GM10847 (cell line): Measurements from ENCODE around the gene DYRK3.

ENCODE experiments used
- POLR2A ChIP-seq: IDR thresholded peaks from 2 replicates; pipeline ENCODE4 v1.6.1; 2011; ENCODE audit not compliant: insufficient read length; ENCODE audit errors: extremely low read depth

The DYRK3 gene

DNA sequence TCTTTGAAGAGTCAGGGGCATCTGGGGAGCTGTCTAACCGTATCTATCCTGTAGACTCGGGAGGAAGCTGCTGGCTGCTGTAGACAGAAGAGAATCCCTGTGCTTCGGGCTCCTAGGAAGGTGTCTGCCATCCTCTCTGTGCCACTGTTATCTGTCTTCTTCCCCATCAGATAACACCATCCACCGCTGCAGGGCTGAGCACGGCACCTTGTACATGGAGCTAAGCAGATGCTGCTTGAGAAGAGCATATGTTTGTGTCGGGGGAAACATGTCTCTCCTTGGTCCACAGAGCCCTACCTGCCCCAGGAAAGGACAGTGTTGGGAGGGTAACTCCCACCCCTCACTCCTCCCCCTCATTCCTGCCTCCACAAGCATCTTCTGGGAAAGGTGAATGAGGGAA, 48.0 kb downstream of the DYRK3 start:
- no peak for TF ChIP-seq POLR2A

DNA sequence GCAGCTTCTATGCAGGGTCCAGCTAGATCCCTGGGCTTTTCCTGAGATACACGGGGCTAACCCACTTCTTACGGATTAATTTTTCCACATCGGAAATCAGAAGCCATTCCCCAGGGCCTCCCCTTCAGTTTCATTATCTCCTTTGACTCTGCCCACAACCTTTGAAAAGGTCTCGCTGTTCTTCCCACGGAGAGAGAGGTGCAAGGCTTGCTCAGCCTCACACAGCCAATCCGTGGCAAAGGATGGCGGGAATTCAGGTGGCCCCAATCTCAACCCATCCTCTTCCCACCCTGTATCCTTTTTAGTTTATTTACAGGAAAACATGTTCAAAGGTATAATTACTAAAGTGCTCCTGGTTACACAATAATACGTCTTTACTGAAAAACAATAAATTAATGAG, 48.7 kb downstream of the DYRK3 start:
- no peak for TF ChIP-seq POLR2A

DNA sequence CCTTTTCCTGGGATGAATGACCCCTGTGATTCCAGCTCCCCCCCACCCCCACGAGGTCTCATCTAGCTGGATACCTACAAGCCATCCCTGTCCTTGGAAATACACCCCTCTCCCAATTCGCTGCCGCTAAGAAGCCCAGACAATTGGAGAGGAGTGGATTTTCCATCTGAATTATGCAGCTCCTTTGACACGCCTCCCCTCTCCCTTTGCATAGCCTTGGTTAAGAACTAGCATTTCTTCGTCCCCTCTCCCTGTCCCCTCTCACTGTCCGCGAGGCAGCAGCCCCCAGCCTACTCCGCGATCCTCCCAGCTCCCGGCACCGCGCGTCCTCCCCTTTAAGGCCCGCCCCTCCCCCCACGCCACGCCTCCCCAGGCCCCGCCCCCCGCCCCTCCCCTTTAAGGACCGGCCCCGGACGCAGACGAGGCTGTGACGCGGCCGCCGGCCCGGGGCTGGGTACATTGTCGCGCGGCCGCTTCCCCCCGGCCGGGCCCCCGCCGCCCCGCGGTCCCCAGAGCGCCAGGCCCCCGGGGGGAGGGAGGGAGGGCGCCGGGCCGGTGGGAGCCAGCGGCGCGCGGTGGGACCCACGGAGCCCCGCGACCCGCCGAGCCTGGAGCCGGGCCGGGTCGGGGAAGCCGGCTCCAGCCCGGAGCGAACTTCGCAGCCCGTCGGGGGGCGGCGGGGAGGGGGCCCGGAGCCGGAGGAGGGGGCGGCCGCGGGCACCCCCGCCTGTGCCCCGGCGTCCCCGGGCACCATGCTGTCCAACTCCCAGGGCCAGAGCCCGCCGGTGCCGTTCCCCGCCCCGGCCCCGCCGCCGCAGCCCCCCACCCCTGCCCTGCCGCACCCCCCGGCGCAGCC, 49.4 kb downstream of the DYRK3 start, which contains the start of gene MAPKAPK2:
TSS of gene MAPKAPK2 (plus strand) at position 428 of the 856 bp plus-strand sequence. CDS start at position 753, 325 bp downstream.
- no peak for TF ChIP-seq POLR2A

DNA sequence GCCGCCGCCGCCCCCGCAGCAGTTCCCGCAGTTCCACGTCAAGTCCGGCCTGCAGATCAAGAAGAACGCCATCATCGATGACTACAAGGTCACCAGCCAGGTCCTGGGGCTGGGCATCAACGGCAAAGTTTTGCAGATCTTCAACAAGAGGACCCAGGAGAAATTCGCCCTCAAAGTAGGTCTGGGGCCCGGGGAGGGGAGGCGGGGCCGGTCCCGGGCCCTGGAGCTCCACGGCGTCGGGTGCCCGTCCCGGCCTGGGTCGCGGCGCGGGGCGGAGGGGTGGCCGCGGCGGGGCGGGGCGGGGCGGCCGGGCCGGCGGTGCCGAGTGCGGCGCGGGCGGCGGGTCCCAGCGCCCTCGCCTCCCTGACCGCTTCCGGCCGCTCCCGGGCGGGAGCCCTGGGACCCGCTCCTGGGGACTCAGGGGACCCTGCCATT, 50.0 kb downstream of the DYRK3 start:
- TF ChIP-seq POLR2A: no peak

DNA sequence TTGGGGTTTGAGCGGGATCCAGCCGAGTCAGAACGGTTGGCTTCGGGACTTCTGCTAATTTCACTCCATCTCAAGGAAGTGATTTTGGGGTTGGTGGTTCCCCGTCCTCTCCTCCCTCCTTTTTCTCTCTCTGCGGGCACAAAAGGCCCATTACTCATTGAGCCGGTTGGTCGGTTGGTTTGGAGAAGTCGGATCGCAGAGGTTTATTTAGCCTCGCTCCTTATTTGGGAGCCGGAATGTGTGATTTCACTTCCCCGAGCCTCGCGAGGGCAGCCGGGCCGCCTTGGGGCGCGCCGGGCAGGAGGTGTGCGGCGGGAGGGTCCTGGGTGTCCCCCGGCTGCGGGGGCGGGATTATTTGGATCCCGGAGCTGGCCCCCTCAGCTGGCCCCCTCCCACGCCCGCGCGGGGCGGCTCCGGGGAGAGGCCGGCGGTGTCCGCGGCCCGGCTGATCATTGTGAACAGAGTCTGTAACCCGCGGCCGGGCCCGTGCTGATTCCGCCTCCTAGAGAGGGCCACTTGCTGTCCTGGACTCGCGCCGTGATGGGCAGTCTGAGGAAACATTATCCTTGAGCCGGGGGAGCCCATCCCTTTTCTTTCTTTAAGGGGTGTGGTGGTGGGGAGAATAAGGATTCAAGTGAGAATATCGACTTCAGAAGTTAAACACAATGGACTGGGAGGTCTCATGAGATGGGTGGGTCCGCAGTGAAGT, 50.6 kb downstream of the DYRK3 start:
- no peak for TF ChIP-seq POLR2A

DNA sequence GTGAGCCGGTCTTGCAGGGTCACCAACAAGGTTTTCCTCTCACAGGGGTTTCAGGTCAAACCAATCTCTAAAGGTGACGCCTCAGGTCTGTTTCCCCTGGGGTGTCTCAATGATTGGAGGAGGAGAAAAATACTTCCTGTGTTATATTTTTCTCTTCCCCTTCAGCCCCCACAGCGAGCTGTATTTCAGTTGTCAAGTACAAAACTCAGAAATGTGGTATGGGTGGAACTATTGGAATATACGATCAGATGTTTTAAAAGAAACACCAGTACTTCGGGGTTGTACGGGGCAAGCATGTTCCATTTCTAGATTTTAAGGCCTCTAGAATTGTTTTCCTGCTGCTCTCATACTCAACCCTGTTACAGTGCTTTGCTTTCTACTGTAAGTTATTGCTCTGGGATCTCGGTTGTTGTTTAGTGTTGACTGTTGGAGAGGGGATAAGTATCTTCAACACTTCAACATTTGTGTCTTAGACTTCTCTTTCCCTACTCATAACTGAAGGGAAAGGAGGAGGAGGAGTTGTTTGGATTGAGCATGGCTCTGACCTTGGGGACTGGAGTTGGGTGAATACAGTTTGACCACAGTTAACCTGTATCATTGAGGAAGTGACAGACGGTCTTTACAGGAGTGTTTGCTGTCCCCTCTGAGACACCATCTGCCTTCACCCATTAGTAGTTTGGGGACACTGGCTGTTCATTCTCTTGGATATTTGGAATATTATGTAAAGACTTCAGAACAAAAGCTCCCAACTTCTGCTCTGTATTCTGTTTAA, 51.3 kb downstream of the DYRK3 start:
- no peak for TF ChIP-seq POLR2A

DNA sequence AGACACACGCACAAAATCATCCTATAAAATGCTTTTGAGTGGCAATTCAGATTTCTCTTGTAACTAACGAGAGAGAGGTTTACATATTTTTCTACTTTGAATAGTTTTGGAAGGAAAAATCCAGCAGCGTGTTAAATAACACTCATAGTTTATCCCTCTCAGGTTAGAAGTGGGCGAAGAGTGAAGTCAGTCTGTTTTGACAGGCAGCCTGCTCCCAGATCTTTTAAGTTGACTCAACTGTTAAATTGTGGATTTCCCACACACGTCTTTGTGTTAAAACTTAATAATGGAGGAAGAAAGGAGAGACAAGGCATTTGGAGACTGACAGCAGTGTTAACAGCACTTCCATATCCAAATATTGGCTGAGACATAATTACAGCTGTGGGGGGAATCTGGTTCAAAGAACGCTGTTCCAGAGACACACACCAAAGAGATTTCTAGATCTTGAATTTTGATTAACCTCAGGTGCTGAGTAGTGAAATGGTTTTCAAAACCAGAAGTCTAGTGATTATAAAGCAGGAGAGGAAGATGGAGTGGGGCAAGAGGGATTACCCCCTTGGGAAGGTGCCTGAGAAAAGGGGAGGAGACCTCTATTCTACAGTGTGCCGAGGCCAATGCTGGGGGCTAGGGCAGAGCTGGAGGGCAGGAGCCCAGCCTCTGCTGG, 52.0 kb downstream of the DYRK3 start:
- no peak for TF ChIP-seq POLR2A

DNA sequence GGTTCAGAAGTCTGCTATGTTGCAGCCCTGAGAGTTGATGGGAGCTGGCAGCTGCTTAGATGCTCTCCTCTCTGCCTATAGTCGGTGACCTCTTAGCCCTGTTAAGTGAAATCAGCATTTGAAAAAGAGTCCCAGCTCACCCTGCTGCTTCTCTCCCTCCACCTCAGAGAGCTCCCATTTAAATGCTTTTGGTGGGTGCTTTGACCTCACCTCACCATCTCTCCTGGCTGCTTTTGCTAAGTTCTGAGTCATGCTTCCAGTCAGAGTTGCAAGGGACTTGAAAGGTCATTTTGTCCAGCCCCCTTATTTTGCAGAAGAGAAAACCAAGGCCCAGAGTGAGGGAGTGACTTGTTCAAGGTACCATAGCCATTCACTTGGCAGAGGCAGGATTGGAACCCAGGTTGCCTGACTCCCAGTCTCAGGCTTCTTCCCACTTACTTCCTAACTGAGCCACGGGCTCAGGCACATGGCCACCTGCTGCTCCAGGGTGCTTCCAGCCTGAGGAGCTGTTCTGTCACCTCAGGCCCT, 52.6 kb downstream of the DYRK3 start:
- no peak for TF ChIP-seq POLR2A

DNA sequence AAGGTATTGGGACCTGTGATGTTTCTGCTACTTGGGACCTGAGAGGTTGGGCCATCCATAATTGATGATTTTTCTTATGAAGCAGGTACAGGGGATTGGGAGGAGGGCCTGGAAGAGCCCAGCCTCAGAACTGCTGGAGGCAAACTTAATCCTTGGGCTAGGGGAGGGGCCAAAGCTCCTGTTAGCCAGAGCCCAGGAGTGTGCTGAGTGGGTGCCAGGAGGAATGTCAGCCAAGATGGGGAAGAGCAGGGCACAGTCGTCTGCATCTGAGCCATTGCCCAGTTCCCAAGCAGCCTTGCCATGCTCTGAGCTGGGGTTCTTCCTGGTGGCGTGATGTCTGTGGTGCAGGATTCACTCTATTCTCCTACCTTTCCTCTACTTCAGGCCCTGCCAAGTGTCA, 55.2 kb downstream of the DYRK3 start:
- no peak for TF ChIP-seq POLR2A

DNA sequence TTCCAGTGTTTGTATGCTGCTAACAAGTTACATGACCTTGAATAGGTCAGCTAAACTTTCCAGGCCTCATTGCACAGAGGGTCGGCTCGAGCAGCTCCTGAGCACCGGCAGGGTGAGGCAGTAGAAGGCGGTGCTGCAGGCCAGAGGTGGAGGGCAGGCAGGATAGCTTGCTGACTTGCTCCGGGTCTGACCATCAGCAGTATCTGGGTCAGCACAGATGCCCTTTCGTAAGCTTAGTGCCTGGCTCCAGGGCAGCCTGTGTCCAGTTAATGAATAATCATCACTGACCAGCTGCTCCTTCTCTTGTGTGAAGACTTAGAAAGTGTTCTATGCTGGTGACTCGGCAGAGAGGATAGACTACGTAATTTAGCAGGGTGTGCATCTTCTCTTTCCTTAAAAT, 56.3 kb downstream of the DYRK3 start:
- no peak for TF ChIP-seq POLR2A

DNA sequence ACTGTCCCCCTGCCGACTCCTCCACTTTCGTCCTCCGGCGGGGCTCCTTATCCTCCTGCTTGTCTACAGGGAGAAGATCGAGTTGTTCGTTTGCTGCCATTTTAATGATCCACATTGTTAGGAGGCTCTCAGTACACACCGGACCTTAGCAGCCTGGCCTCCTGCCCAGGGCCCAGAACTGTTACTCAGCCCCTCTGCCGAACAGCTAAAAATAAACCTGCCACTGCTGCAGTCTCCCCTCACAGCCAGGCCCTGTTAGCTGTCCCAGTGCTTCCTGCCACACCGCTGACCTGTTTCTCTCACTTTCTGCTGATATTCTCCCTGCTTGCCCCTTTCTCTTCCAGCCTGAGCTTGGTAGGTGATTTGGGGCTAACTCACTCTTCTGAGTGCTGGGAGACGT, 57.7 kb downstream of the DYRK3 start:
- no peak for TF ChIP-seq POLR2A

DNA sequence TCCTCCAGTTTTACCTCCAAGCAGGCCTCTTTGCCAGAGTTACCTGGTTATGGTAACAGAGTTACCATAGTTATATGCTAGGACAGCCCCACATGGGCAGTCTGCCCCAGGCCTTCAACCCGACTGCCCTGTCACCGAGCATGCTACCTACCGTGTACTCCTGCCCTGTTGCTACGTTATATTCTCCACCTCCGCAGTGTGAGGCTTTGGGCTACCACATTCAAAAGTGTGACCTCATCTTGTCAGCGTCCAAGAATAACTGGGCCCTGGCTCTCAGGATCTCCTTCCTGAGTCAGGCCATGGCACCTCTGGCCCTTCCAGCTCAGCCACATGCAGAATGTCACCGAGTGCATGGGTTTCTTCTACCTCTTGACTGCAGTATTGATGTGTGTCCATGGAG, 58.3 kb downstream of the DYRK3 start:
- TF ChIP-seq POLR2A: no peak

DNA sequence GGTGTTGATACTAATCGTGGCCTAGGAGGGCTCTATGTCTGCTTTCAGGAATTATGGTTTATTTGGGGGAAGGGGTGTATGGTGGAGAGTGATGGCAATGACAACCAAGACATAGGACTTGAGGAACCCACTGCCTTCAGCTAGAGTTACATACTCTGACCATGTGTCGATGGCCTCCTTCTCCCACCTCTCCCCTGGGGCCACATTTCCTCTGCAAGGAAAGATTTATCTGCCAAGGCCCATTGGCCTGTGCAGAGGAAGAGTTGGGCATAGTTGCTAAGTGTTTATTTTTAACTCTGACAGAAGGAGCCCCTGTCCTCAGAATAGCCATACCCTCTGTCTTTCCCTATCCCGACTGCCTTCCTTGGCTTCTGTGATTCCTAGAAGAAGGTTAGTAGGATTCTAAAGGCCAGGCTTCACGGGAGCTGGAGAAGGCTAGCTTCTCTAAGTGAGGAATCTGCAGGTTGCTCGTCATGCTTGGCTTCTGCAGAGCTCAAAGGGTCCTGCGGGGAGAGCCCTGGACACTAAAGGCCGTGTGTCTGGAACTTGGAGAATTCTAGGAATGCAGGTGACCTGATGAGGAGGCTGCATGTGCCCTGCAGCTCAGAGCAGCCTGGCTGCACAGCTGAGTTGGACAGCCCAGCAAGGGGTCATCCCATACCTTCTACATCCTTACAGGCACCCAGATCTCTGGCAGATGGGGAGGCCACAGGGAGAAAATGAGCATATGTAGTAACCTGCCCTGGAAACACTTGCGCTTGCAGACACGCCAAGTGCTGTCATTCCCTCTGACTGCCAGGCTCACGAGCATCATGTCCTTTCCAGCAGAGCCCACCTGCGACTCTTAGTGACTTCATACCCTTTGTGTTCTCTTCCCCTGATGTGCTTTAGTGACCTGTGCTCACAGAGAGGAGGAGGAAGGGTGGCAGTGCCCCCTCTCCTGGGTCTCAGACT, 59.1 kb downstream of the DYRK3 start:
- no peak for TF ChIP-seq POLR2A

DNA sequence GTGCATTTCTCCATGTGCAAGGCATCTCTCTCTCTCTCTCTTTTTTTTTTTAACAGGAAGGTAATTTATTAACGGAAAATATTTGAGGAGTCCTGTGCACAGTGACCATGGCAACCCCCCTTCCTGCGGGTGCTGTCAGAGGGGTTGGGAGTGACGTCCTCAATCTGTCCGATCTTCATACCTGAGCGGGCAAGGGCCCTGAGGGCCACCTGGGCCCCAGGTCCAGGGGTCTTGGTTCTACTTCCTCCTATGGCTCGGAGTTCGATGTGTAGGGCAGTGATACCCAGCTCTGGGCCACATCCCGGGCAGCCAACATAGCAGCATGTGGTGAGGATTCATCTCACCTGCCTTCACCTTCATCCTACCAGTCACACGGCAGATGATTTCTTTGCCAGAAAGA, 60.4 kb downstream of the DYRK3 start:
- TF ChIP-seq POLR2A: no peak
